Measurements from ENCODE around the gene VDAC1. TPM values are rescaled to one million over a fixed set of nuclear protein-coding genes. Genes with fewer than 3 reads are reported as not detected.
"Not testable (repeated sequence)": the region's sequence is repeated elsewhere in the genome, so short reads cannot be mapped to it uniquely, and the experiment has no call there.

Gene VDAC1
- total and polyA plus RNA-seq, 3 experiments from 2014 or later: 92.8 to 422 (median 409) TPM

GRCh38 chr5:134046330-134046729 lies 41.6 kb upstream of the VDAC1 start:
- no peaks in the 10 kb centered on the region for H3K9me3 ChIP-seq (ENCODE audit: low read length)
- H3K36me3 Mint-ChIP-seq: no peaks in the 10 kb centered on the region
- peak overlapping the region in 2 of 8 donors; percentile 21 to 48 for H3K27ac Mint-ChIP-seq
- no peak overlapping the region for H3K4me3 Mint-ChIP-seq
- H3K4me3 ChIP-seq (ENCODE audit: low read length): no peak overlapping the region
- H3K27me3 ChIP-seq (ENCODE audit: insufficient read depth, low read length, poor library complexity, severe bottlenecking): no peaks in the 10 kb centered on the region
- no peak overlapping the region for H3K27ac ChIP-seq (ENCODE audit: low read depth, low read length)
- no peaks in the 10 kb centered on the region for H3K27me3 Mint-ChIP-seq
- no peaks in the 10 kb centered on the region for H3K36me3 ChIP-seq (ENCODE audit: insufficient read depth, low read length)
- no peaks in the 10 kb centered on the region for H3K9me3 Mint-ChIP-seq
- ChIA-PET CTCF (interaction anchor here (10.3 kb wide), 1 partner anchor 98 kb away, joined by 429 read pairs; no protein-coding TSS in a partner anchor), POLR2A (no interaction called here)
- peaks cover 11 to 41% (median 20%) of the 10 kb centered on the region in 3 donors for H3K4me1 Mint-ChIP-seq
- H3K4me1 ChIP-seq (ENCODE audit: insufficient read depth, low read length): peaks cover 19% of the 10 kb centered on the region
- DNase-seq: no peak

GRCh38 chr5:134043793-134044792 lies 39.3 kb upstream of the VDAC1 start:
- Mint-ChIP-seq H3K4me1 (peaks cover 18 to 55% (median 35%) of the 10 kb centered on the region in 3 donors), H3K36me3 (no peaks in the 10 kb centered on the region), H3K27ac (peak overlapping the region in 2 of 8 donors; percentile 38 to 93), H3K9me3 (no peaks in the 10 kb centered on the region), H3K4me3 (no peak overlapping the region), H3K27me3 (no peaks in the 10 kb centered on the region)
- Histone ChIP-seq H3K4me1 (ENCODE audit: insufficient read depth, low read length) (peaks cover 30% of the 10 kb centered on the region), H3K4me3 (ENCODE audit: low read length) (no peak overlapping the region), H3K9me3 (ENCODE audit: low read length) (no peaks in the 10 kb centered on the region), H3K27me3 (ENCODE audit: insufficient read depth, low read length, poor library complexity, severe bottlenecking) (no peaks in the 10 kb centered on the region), H3K27ac (ENCODE audit: low read depth, low read length) (no peak overlapping the region), H3K36me3 (ENCODE audit: insufficient read depth, low read length) (no peaks in the 10 kb centered on the region)
- ChIA-PET POLR2A (interaction anchor here (0.5 to 1.6 kb wide), 5 partner anchors 12 to 133 kb away, joined by 3 read pairs; no protein-coding TSS in a partner anchor), CTCF (interaction anchor here (0.7 to 10.3 kb wide), 9 partner anchors 9 to 140 kb away, joined by 3 to 429 read pairs (median 4); partner anchors contain the start of gene TCF7)
- no peak for DNase-seq

DNA sequence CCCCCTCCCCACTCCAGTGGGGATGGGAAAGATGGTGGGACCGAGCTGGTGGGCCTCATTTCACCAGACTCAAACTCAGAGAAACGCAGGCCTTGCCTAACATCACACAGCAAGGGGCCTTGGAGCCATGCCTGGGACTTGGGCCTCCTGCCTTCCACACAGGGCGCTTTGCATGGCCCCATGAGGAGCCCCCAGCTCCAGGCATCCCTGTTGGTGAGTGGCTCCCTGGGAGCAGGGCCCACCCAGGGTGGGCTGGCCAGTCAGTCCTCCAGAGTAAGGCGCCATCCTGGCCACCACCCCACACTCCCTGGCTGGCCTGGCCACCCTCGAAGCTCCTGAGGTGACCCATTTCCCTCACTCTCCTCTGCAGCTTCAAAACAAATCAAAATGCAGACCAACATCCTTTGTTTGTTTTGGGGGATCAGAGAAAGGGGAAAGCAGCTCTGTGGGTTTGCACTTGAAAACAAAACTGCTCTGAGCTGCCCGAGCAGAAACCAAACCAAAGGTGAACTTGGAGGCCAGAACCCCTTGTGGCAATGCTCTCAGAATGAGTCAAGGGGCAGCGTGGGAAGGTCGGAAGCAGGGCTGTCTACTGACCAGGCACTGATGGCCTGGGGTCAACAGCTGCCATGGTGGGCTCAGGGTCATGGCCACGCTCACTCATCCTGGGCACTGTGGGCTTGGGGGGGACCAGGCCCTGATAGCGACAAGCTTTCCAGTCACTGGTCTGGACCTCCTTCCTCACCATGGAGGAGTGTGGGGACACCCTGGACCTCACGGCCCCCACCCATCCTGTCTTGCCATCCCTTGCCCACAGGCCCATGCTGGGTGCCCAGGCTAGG lies 37.0 kb upstream of the VDAC1 start:
- Histone ChIP-seq H3K4me3 (ENCODE audit: low read length) (no peak overlapping the region), H3K27ac (ENCODE audit: low read depth, low read length) (no peak overlapping the region), H3K9me3 (ENCODE audit: low read length) (no peaks in the 10 kb centered on the region), H3K36me3 (ENCODE audit: insufficient read depth, low read length) (no peaks in the 10 kb centered on the region), H3K4me1 (ENCODE audit: insufficient read depth, low read length) (peaks cover 36% of the 10 kb centered on the region), H3K27me3 (ENCODE audit: insufficient read depth, low read length, poor library complexity, severe bottlenecking) (no peaks in the 10 kb centered on the region)
- peaks cover 19 to 56% (median 37%) of the 10 kb centered on the region in 3 donors for H3K4me1 Mint-ChIP-seq
- POLR2A ChIA-PET: interaction anchor here (0.6 to 2.1 kb wide), 12 partner anchors 27 to 99 kb away, joined by 3 to 9 read pairs (median 4); no protein-coding TSS in a partner anchor
- H3K4me3 Mint-ChIP-seq: peak overlapping the region in 4 of 7 donors; percentile 41 to 64 (median 49)
- no peaks in the 10 kb centered on the region for H3K27me3 Mint-ChIP-seq
- CTCF ChIA-PET: interaction anchor here (1.0 to 10.3 kb wide), 12 partner anchors 14 to 248 kb away, joined by 3 to 429 read pairs (median 14); partner anchors contain the start of gene TCF7
- H3K9me3 Mint-ChIP-seq: no peaks in the 10 kb centered on the region
- DNase-seq: peak in 1 of 5 donors; percentile 13
- peak overlapping the region in 7 of 8 donors; percentile 17 to 89 (median 72) for H3K27ac Mint-ChIP-seq
- no peaks in the 10 kb centered on the region for H3K36me3 Mint-ChIP-seq

DNA sequence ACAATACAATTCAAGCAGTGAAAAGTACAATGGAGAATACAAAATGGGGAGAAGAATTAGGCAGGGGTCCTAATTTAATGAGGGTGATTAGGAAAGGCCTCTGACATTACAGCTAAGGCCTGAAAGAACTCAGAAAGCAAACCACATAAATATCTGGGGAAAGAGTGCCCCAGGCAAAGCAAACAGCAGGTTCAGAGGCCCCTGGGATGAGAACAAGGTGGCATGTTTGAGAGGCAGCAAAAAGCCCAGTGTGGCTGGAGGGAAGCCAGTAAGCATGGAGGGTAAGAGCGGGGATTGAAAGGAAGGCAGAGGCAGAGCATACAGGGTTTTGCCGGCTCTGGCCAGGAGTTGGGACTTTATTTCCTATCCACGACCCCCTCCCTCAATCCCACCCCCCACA lies 33.4 kb upstream of the VDAC1 start:
- no peak overlapping the region for H3K27ac ChIP-seq (ENCODE audit: low read depth, low read length)
- ChIA-PET POLR2A (no interaction called here), CTCF (interaction anchor here (1.0 to 10.3 kb wide), 2 partner anchors 73 to 106 kb away, joined by 3 to 429 read pairs; no protein-coding TSS in a partner anchor)
- peaks cover 16 to 47% (median 32%) of the 10 kb centered on the region in 3 donors for H3K4me1 Mint-ChIP-seq
- no peaks in the 10 kb centered on the region for H3K9me3 ChIP-seq (ENCODE audit: low read length)
- peak overlapping the region in 1 of 8 donors; percentile 37 for H3K27ac Mint-ChIP-seq
- no peaks in the 10 kb centered on the region for H3K36me3 Mint-ChIP-seq
- H3K4me3 Mint-ChIP-seq: no peak overlapping the region
- peaks cover 42% of the 10 kb centered on the region for H3K4me1 ChIP-seq (ENCODE audit: insufficient read depth, low read length)
- no peaks in the 10 kb centered on the region for H3K9me3 Mint-ChIP-seq
- DNase-seq: no peak
- H3K4me3 ChIP-seq (ENCODE audit: low read length): no peak overlapping the region
- H3K27me3 Mint-ChIP-seq: no peaks in the 10 kb centered on the region
- H3K27me3 ChIP-seq (ENCODE audit: insufficient read depth, low read length, poor library complexity, severe bottlenecking): no peaks in the 10 kb centered on the region
- no peaks in the 10 kb centered on the region for H3K36me3 ChIP-seq (ENCODE audit: insufficient read depth, low read length)

- Mint-ChIP-seq H3K9me3 (no peaks in the 10 kb centered on the region), H3K4me3 (no peak overlapping the region), H3K27ac (no peak overlapping the region), H3K36me3 (no peaks in the 10 kb centered on the region), H3K27me3 (no peaks in the 10 kb centered on the region), H3K4me1 (peaks cover 15 to 37% (median 28%) of the 10 kb centered on the region in 3 donors)
- H3K27me3 ChIP-seq (ENCODE audit: insufficient read depth, low read length, poor library complexity, severe bottlenecking): no peaks in the 10 kb centered on the region
- ChIA-PET POLR2A (interaction anchor here (0.7 kb wide), 1 partner anchor 114 kb away, joined by 3 read pairs; no protein-coding TSS in a partner anchor), CTCF (interaction anchor here (10.3 kb wide), 1 partner anchor 107 kb away, joined by 429 read pairs; no protein-coding TSS in a partner anchor)
- peaks cover 37% of the 10 kb centered on the region for H3K4me1 ChIP-seq (ENCODE audit: insufficient read depth, low read length)
- H3K36me3 ChIP-seq (ENCODE audit: insufficient read depth, low read length): no peaks in the 10 kb centered on the region
- H3K27ac ChIP-seq (ENCODE audit: low read depth, low read length): no peak overlapping the region
- DNase-seq: no peak
- no peak overlapping the region for H3K4me3 ChIP-seq (ENCODE audit: low read length)
- no peaks in the 10 kb centered on the region for H3K9me3 ChIP-seq (ENCODE audit: low read length)
These were observed 32.4 kb upstream of the VDAC1 start for GRCh38 chr5:134037160-134037559.

- no peaks in the 10 kb centered on the region for H3K36me3 ChIP-seq (ENCODE audit: insufficient read depth, low read length)
- no peak for DNase-seq
- no peak overlapping the region for H3K27ac ChIP-seq (ENCODE audit: low read depth, low read length)
- no peaks in the 10 kb centered on the region for H3K27me3 ChIP-seq (ENCODE audit: insufficient read depth, low read length, poor library complexity, severe bottlenecking)
- peaks cover 14% of the 10 kb centered on the region for H3K4me1 ChIP-seq (ENCODE audit: insufficient read depth, low read length)
- peaks cover 3 to 12% (median 9%) of the 10 kb centered on the region in 3 donors for H3K4me1 Mint-ChIP-seq
- H3K9me3 Mint-ChIP-seq: no peaks in the 10 kb centered on the region
- H3K4me3 Mint-ChIP-seq: no peak overlapping the region
- ChIA-PET CTCF (interaction anchor here (1.1 to 1.6 kb wide), 5 partner anchors 11 to 113 kb away, joined by 3 to 7 read pairs (median 3); no protein-coding TSS in a partner anchor), POLR2A (no interaction called here)
- H3K4me3 ChIP-seq (ENCODE audit: low read length): no peak overlapping the region
- no peaks in the 10 kb centered on the region for H3K27me3 Mint-ChIP-seq
- H3K36me3 Mint-ChIP-seq: no peaks in the 10 kb centered on the region
- no peaks in the 10 kb centered on the region for H3K9me3 ChIP-seq (ENCODE audit: low read length)
- no peak overlapping the region for H3K27ac Mint-ChIP-seq
These were observed 29.6 kb upstream of the VDAC1 start for GRCh38 chr5:134034326-134034725.

DNA sequence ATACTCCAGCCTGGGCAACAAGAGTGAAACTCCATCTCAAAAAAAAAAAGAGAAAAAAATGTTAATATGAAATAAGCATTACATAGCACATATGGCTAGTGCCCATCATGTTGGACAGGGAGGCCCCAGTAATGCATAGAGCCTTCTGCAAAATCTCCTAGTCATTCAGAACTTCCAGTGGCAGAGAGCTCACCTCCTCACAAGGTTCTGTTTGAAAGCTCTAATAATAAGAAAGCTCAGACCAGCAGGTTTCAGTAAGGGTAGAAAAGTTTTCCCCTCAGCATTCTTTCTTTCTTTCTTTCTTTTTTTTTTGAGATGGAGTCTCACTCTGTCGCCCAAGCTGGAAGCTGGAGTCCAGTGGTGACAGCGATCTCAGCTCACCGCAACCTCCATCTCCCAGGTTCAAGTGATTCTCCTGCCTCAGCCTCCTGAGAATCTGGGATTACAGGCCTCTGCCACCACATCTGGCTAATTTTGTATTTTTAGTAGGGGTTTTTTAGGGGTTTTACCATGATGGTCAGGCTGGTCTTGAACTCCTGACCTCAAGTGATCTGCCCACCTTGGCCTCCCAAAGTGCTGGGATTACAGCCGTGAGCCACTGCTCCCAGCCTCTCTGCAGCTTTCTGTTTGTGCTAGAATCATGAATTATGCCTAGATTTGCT lies 25.7 kb upstream of the VDAC1 start:
- H3K9me3 ChIP-seq (ENCODE audit: low read length); POLR2A ChIA-PET; H3K9me3 Mint-ChIP-seq; H3K27ac Mint-ChIP-seq; H3K4me3 ChIP-seq (ENCODE audit: low read length); H3K36me3 Mint-ChIP-seq; DNase-seq; H3K4me1 Mint-ChIP-seq; H3K4me1 ChIP-seq (ENCODE audit: insufficient read depth, low read length); H3K36me3 ChIP-seq (ENCODE audit: insufficient read depth, low read length); H3K27ac ChIP-seq (ENCODE audit: low read depth, low read length); H3K27me3 Mint-ChIP-seq; H3K27me3 ChIP-seq (ENCODE audit: insufficient read depth, low read length, poor library complexity, severe bottlenecking); H3K4me3 Mint-ChIP-seq: not testable (repeated sequence)
- CTCF ChIA-PET: interaction anchor here (1.7 kb wide), 1 partner anchor 10 kb away, joined by 14 read pairs; no protein-coding TSS in a partner anchor
